K562 (cell line): ENCODE data around the gene SPATA12. TPM values are rescaled to one million over a fixed set of nuclear protein-coding genes. Genes with fewer than 3 reads are reported as not detected.

ENCODE experiments used
- ATAC-seq: fragments of 200-7000 bp; cut with Tn5 transposase; 3 replicates; pipeline ENCODE4 v1.9.1; 2020; ENCODE audit warnings: moderate library complexity
- BruUV-seq: library from RNA; stranded (reverse); fragments of 400-500 nt; replicated peaks from 2 replicates; lab custom pipeline; 2021; lab: Mats Ljungman, UMichigan
- CTCF ChIA-PET: fragments of 300-600 bp; formaldehyde crosslinking; extraction: SDS; loops from one replicate; lab custom pipeline; 2021; ENCODE audit warnings: low intra/inter-chr PET ratio; lab: Yijun Ruan, JAX
- POLR2A ChIA-PET: fragments of 300-600, 350-650 bp; sonication (Branson Sonifier 250); formaldehyde crosslinking; extraction: SDS; loops from one replicate; lab custom pipeline; 2021; ENCODE audit warnings: antibody characterized with exemption, inconsistent platforms; lab: Yijun Ruan, JAX
- DNase-seq, 4 experiments: peaks; one replicate each; pipeline versions ENCODE4 v3.0.0 to v3.0.0-alpha.2; 2011 to 2018; ENCODE audit warnings: low spot score in 3 of 4, mixed read lengths in 3 of 4; ENCODE audit errors: extremely low read depth in 1 of 4
- FAIRE-seq: peaks from 2 replicates; lab custom pipeline; 2011; peaks lifted over from hg19 to GRCh38; lab: Jason Lieb, UNC
- H2AFZ ChIP-seq: 2 replicates; pipeline ENCODE4 v1.6.0; 2011; ENCODE audit warnings: low read depth, low read length, control low read depth, inconsistent platforms
- H3K27ac ChIP-seq: fragments of 200-600 bp; 3 replicates; pipeline ENCODE4 v1.8.0; 2011; ENCODE audit warnings: low read depth, mild to moderate bottlenecking, control low read depth, inconsistent platforms, low read length, moderate library complexity, mixed read lengths; ENCODE audit errors: extremely low read depth
- H3K27me3 ChIP-seq, 2 experiments: fragments of 300-600 bp in 1 of 2; 2 replicates in 1 of 2; 3 replicates in 1 of 2; pipeline versions ENCODE4 v1.6.0 to v1.8.0; 2011; ENCODE audit warnings: inconsistent platforms in 2 of 2, low read length in 2 of 2, mild to moderate bottlenecking in 1 of 2, mixed read lengths in 1 of 2, moderate library complexity in 1 of 2; ENCODE audit not compliant: control insufficient read depth in 2 of 2, insufficient read depth in 2 of 2
- H3K36me3 ChIP-seq: fragments of 300-600 bp; 3 replicates; pipeline ENCODE4 v1.8.0; 2011; ENCODE audit warnings: mild to moderate bottlenecking, low read length, inconsistent platforms; ENCODE audit not compliant: control insufficient read depth, insufficient read depth
- H3K4me1 ChIP-seq, 2 experiments: fragments of 200-600 bp in 1 of 2; replicated peaks in 1 of 2; 2 replicates in 1 of 2; 3 replicates in 1 of 2; pipeline versions ENCODE4 v1.5.1 to v1.8.0; 2011; ENCODE audit warnings: inconsistent platforms in 2 of 2, low read length in 2 of 2, mild to moderate bottlenecking in 1 of 2, mixed read lengths in 1 of 2, moderate library complexity in 1 of 2; ENCODE audit not compliant: control insufficient read depth in 2 of 2, insufficient read depth in 2 of 2
- H3K4me2 ChIP-seq: 2 replicates; pipeline ENCODE4 v1.6.1; 2011; ENCODE audit warnings: low read length, control low read depth, inconsistent platforms, mixed read lengths; ENCODE audit not compliant: insufficient read depth
- H3K4me3 ChIP-seq: fragments of 200-600 bp; sonication (generic), shearing (Covaris generic); 2 replicates; pipeline ENCODE4 v1.5.1; 2016; ENCODE audit warnings: control low read depth, inconsistent platforms
- H3K79me2 ChIP-seq: fragments of 200-600 bp; 3 replicates; pipeline ENCODE4 v1.8.0; 2011; ENCODE audit warnings: low read length, inconsistent platforms; ENCODE audit not compliant: control insufficient read depth, insufficient read depth
- H3K9ac ChIP-seq, 2 experiments: 2 replicates each; pipeline versions ENCODE4 v1.6.0 to v1.6.1; 2011; ENCODE audit warnings: low read depth in 2 of 2, low read length in 2 of 2, control low read depth in 1 of 2, inconsistent platforms in 1 of 2, mild to moderate bottlenecking in 1 of 2, mixed read lengths in 1 of 2; ENCODE audit not compliant: insufficient read depth in 1 of 2
- H3K9me1 ChIP-seq: one replicate; pipeline ENCODE4 v1.6.0; 2011; ENCODE audit warnings: inconsistent platforms, mild to moderate bottlenecking, low read length, moderate library complexity; ENCODE audit not compliant: control insufficient read depth, insufficient read depth
- H3K9me3 ChIP-seq: replicated peaks from 2 replicates; pipeline ENCODE4 v1.5.1; 2011; ENCODE audit warnings: low read depth, low read length, inconsistent platforms; ENCODE audit not compliant: control insufficient read depth, insufficient read depth
- H4K20me1 ChIP-seq: replicated peaks from 2 replicates; pipeline ENCODE4 v1.6.1; 2011; ENCODE audit warnings: low read length, inconsistent platforms, mixed read lengths; ENCODE audit not compliant: control insufficient read depth, insufficient read depth
- MEIS2 ChIP-seq: fragments of 450-650 bp; IDR thresholded peaks from 2 replicates; pipeline ENCODE4 v1.6.1; 2014; ENCODE audit warnings: mild to moderate bottlenecking; ENCODE audit not compliant: partially characterized antibody
- NFIC ChIP-seq: fragments of 450-650 bp; IDR thresholded peaks from 2 replicates; pipeline ENCODE4 v1.6.1; 2017; ENCODE audit warnings: mild to moderate bottlenecking, inconsistent platforms
- NFIX ChIP-seq: fragments of 250-450 bp; sonication (Bioruptor Pico); IDR thresholded peaks from 2 replicates; pipeline ENCODE4 v1.4.0; 2020; ENCODE audit warnings: low read depth, mild to moderate bottlenecking, moderate library complexity
- SRSF1 ChIP-seq: fragments of 200-400 bp; formaldehyde crosslinking; IDR thresholded peaks from 2 replicates; pipeline ENCODE4 v1.6.1; 2017; ENCODE audit warnings: mild to moderate bottlenecking, low read depth, low read length, moderate library complexity
- ZBTB17 ChIP-seq: fragments of 450-650 bp; formaldehyde crosslinking; IDR thresholded peaks from 2 replicates; pipeline ENCODE4 v1.4.0; 2020; ENCODE audit warnings: mild to moderate bottlenecking
- WGBS: fragments of 100-300 bp; shearing (Covaris generic); methylation state at CpG from one replicate; pipeline ENCODE4 v1.1.6; 2016; ENCODE audit warnings: low coverage, mixed read lengths; ENCODE audit not compliant: insufficient coverage; ENCODE audit errors: missing lambda C conversion rate; 5-methylcytosine and 5-hydroxymethylcytosine counted together
- in situ Hi-C: fragments of 300-500 bp; cut with MboI; formaldehyde crosslinking; loops from 4 replicates; pipeline ENCODE4 v1.15.0; 2018; ENCODE audit warnings: inconsistent platforms, mixed read lengths
- intact Hi-C: fragments of 100-400 bp; cut with micrococcal nuclease; formaldehyde crosslinking; loops from 2 replicates; pipeline ENCODE4 v1.14.2; 2022
- polyA plus RNA-seq, 8 experiments: library from polyadenylated mRNA; depleted of rRNA in 4 of 8; stranded (reverse) in 5 of 8; unstranded in 3 of 8; fragments of >200 nt; fragmentation: Nextera tagmentation in 2 of 8; fragmentation: Illumina TruSeq in 1 of 8; extraction: Ambion mirVana in 2 of 8; extraction: Trizol in 1 of 8; gene quantifications; 2 replicates each; pipeline versions ENCODE4 v1.2.1 to v1.2.3, GENCODE V29; 2011 to 2014; ENCODE audit warnings: inconsistent platforms in 1 of 8, missing spikeins in 1 of 8
- total RNA-seq, 7 experiments: library from RNA; depleted of rRNA in 6 of 7; stranded (reverse); fragments of >200 nt in 6 of 7; fragmentation: Illumina TruSeq in 2 of 7; extraction: Trizol in 2 of 7; gene quantifications; 2 replicates each; pipeline versions ENCODE4 v1.2.1 to v1.2.3, GENCODE V29; 2011 to 2021; ENCODE audit warnings: low replicate concordance in 1 of 7

Gene SPATA12
- total and polyA plus RNA-seq, 9 of the 15 experiments (the other 6 are each of a cell fraction or from before 2014, with no cell fraction given) = not detected

- ChIA-PET POLR2A (interaction anchor here (0.6 kb wide), 1 partner anchor 25 kb away, joined by 3 read pairs; no protein-coding TSS in a partner anchor), CTCF (no interaction called here)
- no TSS peak for BruUV-seq
- no peaks in the 10 kb centered on the region for H3K36me3 ChIP-seq
- FAIRE-seq = no peak
- no peaks in the 10 kb centered on the region for H3K27me3 ChIP-seq
- H3K4me2 ChIP-seq = no peak overlapping the region
- intact Hi-C loops (no loop called here), in situ Hi-C loops (no loop called here)
- no peak overlapping the region for H3K9ac ChIP-seq
- H2AFZ ChIP-seq = no peak overlapping the region
- H3K79me2 ChIP-seq = no peaks in the 10 kb centered on the region
- peak in 1 of 4 experiments; percentile 8 for DNase-seq
- H3K4me1 ChIP-seq = peaks cover 0 to 3% of the 10 kb centered on the region in 2 experiments; a peak in 1 of 5 replicates
- H4K20me1 ChIP-seq = no peaks in the 10 kb centered on the region
- no peak overlapping the region for H3K27ac ChIP-seq
- WGBS = 17% methylated on average over 7 of the region's 7 CpGs
- TF ChIP-seq NFIC (peak; percentile 84), SRSF1 (no peak), NFIX (CRISPR knock-in tag) (peak; percentile 50)
- TF ChIP-seq, all 486 proteins: peak for 2
- ATAC-seq = no peak
- no peak overlapping the region for H3K4me3 ChIP-seq
- no peaks in the 10 kb centered on the region for H3K9me3 ChIP-seq
- no peaks in the 10 kb centered on the region for H3K9me1 ChIP-seq
Observed at GRCh38 chr3:57029924-57030323, 30.5 kb upstream of the SPATA12 start.

DNA sequence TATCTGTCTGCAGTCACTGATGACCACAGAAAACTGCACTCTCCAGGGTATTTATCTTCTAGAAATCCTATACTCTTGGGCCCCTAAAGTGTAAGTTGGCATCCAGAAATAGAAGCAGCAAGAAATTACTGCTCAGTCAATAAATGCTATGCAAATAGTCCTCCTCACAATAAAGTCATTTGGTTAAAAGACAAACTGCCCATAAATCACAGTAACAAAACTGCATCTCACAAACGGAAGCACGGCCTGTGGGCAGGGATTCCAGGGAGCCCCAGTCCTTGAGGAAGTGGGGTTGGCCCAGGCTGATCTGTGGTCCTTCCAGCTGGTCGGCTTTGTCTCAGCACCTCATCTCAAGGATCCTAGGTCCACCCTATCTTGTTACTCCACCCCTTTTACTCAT is 29.7 kb upstream of the SPATA12 start:
- DNase-seq = no peak
- Histone ChIP-seq H3K27ac (no peak overlapping the region), H3K27me3 (no peaks in the 10 kb centered on the region), H2AFZ (no peak overlapping the region), H3K79me2 (no peaks in the 10 kb centered on the region), H3K36me3 (no peaks in the 10 kb centered on the region), H3K9me1 (no peaks in the 10 kb centered on the region), H3K9ac (no peak overlapping the region), H3K9me3 (no peaks in the 10 kb centered on the region), H3K4me2 (no peak overlapping the region), H3K4me1 (peaks cover 0 to 3% of the 10 kb centered on the region in 2 experiments; a peak in 1 of 5 replicates), H3K4me3 (no peak overlapping the region), H4K20me1 (no peaks in the 10 kb centered on the region)
- ATAC-seq = no peak
- POLR2A ChIA-PET = no interaction called here
- 11% methylated on average over 3 of the region's 3 CpGs for WGBS
- intact Hi-C loops (no loop called here), in situ Hi-C loops (no loop called here)
- FAIRE-seq = no peak
- BruUV-seq = no TSS peak
- TF ChIP-seq ZBTB17 = no peak
- TF ChIP-seq MEIS2 = peak; percentile 5
- CTCF ChIA-PET = no interaction called here
